Adipose tissue (tissue), 3 donors: ENCODE results near the gene PEX5. TPM values are rescaled to one million over a fixed set of nuclear protein-coding genes. Genes with fewer than 3 reads are reported as not detected.

ENCODE experiments used
- polyA plus RNA-seq, 3 donors: library from polyadenylated mRNA; stranded (reverse); fragments of 200-250 nt; gene quantifications; one replicate each; pipeline ENCODE4 v1.2.3, GENCODE V29; 2013
- donor health status: healthy with polysubstance abuse.
- donor health status: Bipolar disorder and iron deficiency.
- donor health status: healthy.

Gene PEX5
- polyA plus RNA-seq, 3 donors: 29.5 to 90.1 (median 42.8) TPM

Other genes starting within 250 kb of the PEX5 start
- not detected for gene RNU7-1, start 245.9 kb upstream of the PEX5 start, polyA plus RNA-seq
- 100 to 1,000 TPM; 326 to 584 (median 368) TPM for gene C12orf57, start 245.7 kb upstream of the PEX5 start, polyA plus RNA-seq
- gene PTPN6, start 238.3 kb upstream of the PEX5 start, polyA plus RNA-seq: 10 to 100 TPM; 18.8 to 44.0 (median 24.2) TPM
- 100 to 1,000 TPM; 147 to 221 (median 166) TPM for gene PHB2, start 219.0 kb upstream of the PEX5 start, polyA plus RNA-seq
- 10 to 100 TPM; 11.2 to 26.6 (median 22.9) TPM for gene EMG1, start 218.8 kb upstream of the PEX5 start, polyA plus RNA-seq
- 10 to 100 TPM; 27.1 to 77.9 (median 43.0) TPM for gene LPCAT3, start 171.2 kb upstream of the PEX5 start, polyA plus RNA-seq
- 100 to 1,000 TPM in 2 of 3 donors, 10 to 100 TPM in 1; 64.1 to 490 (median 315) TPM for gene C1S, start 129.0 kb upstream of the PEX5 start, polyA plus RNA-seq
- gene C1R, start 97.2 kb upstream of the PEX5 start, polyA plus RNA-seq: 100 to 1,000 TPM in 2 of 3 donors, 10 to 100 TPM in 1; 86.3 to 575 (median 386) TPM
- gene C1RL, start 80.5 kb upstream of the PEX5 start, polyA plus RNA-seq: 10 to 100 TPM; 40.8 to 48.5 (median 42.0) TPM
- 1 to 10 TPM; 1.9 to 5.0 (median 2.5) TPM for gene RBP5, start 60.8 kb upstream of the PEX5 start, polyA plus RNA-seq
- gene CLSTN3, start 59.3 kb upstream of the PEX5 start, polyA plus RNA-seq: 10 to 100 TPM; 27.6 to 73.6 (median 68.0) TPM
- not detected for gene ACSM4, start 114.4 kb downstream of the PEX5 start, polyA plus RNA-seq